Activated naive CD8-positive, alpha-beta T cell treated with anti-CD3 and anti-CD28 coated beads, Interleukin-2, amount 50 U/mL, for 16 hours (primary cell): Measurements from ENCODE around the gene SCN4A.
A peak's percentile ranks its signal among the peaks of the same experiment; 100 is the strongest.
"Not testable (repeated sequence)": the region's sequence is repeated elsewhere in the genome, so short reads cannot be mapped to it uniquely, and the experiment has no call there.

ENCODE experiments used
- DNase-seq: peaks from one replicate; pipeline ENCODE4 v3.0.0-alpha.2; 2020; ENCODE audit warnings: low read depth, low spot score

The SCN4A gene

GRCh38 chr17:63934183-63935112 lies 38.3 kb downstream of the SCN4A start:
- no peak for DNase-seq

GRCh38 chr17:63933598-63933997 lies 39.1 kb downstream of the SCN4A start:
- no peak for DNase-seq

- DNase-seq = no peak
Observed at GRCh38 chr17:63932721-63933120, 40.0 kb downstream of the SCN4A start.

GRCh38 chr17:63931981-63932561 lies 40.6 kb downstream of the SCN4A start, which contains the start of gene CD79B:
CD79B (minus strand) TSS chr17:63932331; CDS start chr17:63932261, 70 bp downstream.
- no peak for DNase-seq

GRCh38 chr17:63930951-63931575 lies 41.7 kb downstream of the SCN4A start:
- DNase-seq = peak; percentile 19

- DNase-seq = no peak
Observed at GRCh38 chr17:63929860-63930766, 42.6 kb downstream of the SCN4A start.

- no peak for DNase-seq
Observed at GRCh38 chr17:63928966-63929695, 43.6 kb downstream of the SCN4A start.

- no peak for DNase-seq
Observed at GRCh38 chr17:63928172-63928666, 44.5 kb downstream of the SCN4A start.

GRCh38 chr17:63927464-63928171 lies 45.1 kb downstream of the SCN4A start:
- DNase-seq = no peak

GRCh38 chr17:63926164-63926563 lies 46.6 kb downstream of the SCN4A start:
- DNase-seq = no peak

GRCh38 chr17:63925615-63926014 lies 47.1 kb downstream of the SCN4A start:
- no peak for DNase-seq

GRCh38 chr17:63922402-63922801 lies 50.3 kb downstream of the SCN4A start:
- DNase-seq = not testable (repeated sequence)

- DNase-seq = not testable (repeated sequence)
Observed at GRCh38 chr17:63920779-63921178, 51.9 kb downstream of the SCN4A start.

- not testable (repeated sequence) for DNase-seq
Observed at GRCh38 chr17:63920050-63920449, 52.7 kb downstream of the SCN4A start.

GRCh38 chr17:63919311-63919723 lies 53.4 kb downstream of the SCN4A start:
- peak; percentile 55 for DNase-seq

- not testable (repeated sequence) for DNase-seq
Observed at GRCh38 chr17:63918789-63919305, 53.9 kb downstream of the SCN4A start, which contains the start of gene GH1. GH1 (minus strand) TSS chr17:63918839; CDS start chr17:63918776, 63 bp downstream.

GRCh38 chr17:63918305-63918704 lies 54.4 kb downstream of the SCN4A start:
- no peak for DNase-seq

GRCh38 chr17:63917646-63918045 lies 55.1 kb downstream of the SCN4A start:
- DNase-seq = no peak

- DNase-seq = not testable (repeated sequence)
Observed at GRCh38 chr17:63917206-63917605, 55.5 kb downstream of the SCN4A start.
